ENCODE data around the gene MAPK12.

MAPK12 gene

DNA sequence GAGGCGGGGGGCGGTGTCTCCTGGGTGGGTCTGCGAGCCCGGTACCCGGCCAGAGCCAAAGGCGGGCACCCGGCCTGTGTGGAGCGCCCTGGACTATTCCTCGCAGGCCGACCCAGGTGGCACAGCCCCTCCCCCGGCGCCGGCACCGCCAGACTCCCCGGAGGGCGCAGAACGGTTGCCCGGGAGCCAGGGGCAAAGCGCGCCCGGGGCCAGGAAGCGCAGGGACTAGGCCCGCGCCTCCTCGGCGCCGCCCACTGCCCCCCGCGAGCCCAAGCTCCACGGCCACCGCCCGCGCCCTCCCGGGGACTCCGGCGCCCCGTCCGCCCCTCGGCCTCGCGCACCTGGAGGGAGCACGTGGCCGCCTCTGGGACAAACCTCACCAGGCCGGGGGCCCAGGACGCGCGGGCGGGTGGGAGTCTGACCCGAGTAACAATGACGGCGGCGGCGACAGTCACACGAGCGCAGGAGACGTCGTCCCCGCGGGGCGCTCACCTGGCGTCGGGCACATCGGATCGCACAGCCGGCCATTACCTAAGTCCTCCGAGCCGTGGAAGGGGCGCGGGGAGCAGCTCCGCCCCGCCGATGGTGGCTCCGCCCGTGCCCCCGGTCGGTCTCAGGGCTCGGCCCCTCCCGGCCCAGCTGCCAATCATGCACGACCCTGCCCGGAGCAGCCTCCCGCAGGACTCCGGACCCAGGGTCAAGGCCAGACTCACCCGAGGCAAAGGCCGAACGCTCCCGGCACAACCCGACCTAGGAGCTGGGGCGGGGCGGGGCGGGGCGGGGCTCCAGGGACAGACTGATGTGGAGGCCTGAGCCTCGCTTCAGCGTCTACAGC is 38.5 kb upstream of the MAPK12 start:
- no peak for DNase-seq (ENCODE audit: low read depth in 1 of 2, low spot score in 1 of 2)

DNA sequence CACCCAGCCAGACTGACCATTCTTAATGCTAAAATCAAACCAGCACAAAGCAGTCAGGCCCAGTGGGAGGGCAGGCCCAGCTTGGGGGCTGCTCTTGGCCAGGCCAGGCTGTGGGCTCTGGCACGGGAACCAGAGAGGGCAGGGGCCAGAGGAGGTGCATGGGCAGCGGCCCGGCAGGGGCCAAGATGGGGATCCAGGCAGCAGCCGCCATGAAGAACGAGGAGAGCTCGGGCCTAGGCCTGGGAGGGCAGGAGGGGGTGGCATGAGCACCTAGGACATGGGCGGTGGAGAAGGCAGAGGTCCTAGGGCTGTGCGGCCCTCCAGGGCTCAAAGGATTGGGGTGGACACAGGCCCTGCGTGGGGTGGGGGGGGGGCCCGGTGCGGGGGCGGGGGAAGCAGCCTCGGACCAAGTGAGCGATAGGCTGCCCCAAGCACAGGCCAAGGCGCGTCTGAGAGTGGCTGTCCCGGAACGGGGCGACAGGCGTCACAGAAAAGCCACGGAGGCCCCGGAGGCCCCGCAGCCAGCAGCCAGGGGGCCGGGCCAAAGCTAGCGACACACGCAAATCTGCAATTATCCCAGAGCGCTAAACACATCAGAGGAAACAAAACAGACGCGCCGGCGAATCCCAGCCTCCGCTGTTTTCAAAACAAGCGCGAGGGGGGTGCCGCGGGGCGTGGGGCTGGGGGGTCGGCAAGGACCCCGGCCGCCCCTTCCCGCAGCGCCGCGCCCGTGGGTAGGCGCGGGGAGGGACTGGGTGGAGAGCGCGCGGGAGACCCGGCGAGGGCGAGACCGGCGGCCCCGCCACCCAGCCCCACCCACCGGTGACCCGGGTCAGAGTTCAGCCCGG is 37.7 kb upstream of the MAPK12 start:
- no peak for DNase-seq (ENCODE audit: low read depth in 1 of 2, low spot score in 1 of 2)

DNA sequence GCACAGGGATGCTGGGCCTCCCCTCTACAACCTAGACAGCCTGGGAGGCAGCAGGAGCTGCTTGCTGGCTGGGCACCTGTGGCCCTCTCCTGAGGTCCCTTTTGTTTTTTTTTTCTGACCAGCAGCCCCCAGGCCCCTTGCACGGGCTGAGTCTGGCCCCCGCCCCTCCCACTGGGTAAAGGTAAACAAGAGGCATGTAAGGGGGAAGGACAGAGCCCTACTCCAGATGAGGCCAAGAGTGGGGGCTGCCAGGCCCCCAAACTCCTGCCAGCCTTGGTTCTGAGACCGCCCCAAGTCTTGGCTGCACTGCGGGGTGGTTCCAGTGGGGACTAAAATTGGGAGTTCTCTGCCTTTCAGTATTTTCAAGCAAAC is 36.8 kb upstream of the MAPK12 start:
- DNase-seq (ENCODE audit: low read depth in 1 of 2, low spot score in 1 of 2): no peak

DNA sequence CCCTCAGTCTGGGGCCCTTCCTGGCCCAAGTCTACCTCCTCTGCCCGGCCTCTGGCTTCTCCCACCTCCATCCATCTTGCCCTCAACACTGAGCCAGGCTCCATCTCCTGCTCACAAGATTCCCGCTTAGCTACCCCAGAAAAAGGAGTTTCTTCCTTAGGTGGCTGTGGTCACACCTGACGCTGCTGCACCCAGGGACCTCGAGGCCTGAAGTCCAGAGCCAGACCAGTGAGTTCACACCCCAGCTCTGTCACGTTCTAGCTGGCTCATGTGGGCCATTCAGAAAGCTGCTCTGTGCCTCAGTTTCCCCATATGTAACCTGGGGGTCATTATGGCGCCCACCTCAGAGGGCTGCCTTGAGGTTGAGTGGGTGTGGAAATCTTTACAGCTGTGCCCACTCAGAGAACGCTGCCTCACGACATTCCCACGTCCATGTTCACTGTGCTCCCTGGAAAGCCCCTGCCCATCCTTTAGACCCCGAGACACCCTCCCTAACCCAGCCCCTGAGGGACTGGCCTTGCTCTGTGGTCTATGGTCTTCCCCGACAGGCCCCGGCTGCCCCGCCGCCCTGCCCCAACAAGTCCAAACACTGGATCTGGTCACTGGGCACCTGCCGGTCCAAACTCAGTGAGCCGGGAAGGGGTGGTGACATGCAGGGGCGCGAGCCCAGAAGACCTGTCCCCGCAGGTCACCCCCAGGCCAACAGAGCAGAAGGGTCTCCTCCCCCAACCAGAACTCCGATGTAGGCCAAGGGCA is 36.2 kb upstream of the MAPK12 start:
- no peak for DNase-seq (ENCODE audit: low read depth in 1 of 2, low spot score in 1 of 2)

DNA sequence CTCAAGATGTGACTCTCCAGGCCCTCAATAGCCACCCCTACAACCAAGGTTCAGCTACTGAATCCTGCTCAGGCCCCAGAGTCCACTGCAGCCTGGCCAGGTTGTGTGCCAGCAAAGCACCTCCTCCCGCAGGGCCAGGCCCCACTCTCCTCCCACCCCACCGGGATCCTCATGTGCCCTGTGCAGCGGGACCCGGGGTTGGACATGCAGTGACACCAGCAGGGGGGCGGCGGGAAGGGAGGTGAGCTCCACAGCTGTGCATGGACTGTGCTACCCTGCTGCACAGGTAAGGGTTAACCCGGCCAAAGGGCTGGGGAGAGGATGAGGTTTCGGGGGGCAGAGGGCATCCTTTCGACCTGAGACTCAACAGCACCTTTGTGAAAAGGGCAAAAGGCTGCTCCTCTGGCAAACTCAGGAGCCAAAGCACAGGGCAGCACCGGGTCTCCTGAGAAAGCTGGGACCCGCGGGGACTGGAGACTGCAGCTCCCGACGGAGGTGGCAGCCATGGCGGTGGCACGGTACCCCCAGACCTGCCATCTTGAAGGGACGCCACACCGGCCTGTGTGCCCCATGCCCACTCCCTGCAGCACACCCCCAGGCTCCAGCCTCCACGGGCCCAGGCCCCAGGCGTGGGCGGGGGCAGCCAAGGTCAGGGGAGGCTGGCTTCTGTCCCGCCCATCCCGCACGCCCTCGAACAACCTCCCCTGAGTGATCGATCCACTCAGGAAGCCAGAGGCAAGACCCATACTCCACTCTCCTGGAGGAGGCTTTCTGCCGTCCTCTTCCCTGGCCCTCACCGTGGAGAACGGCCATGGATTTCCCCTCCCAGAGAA is 35.4 kb upstream of the MAPK12 start:
- DNase-seq (ENCODE audit: low read depth in 1 of 2, low spot score in 1 of 2): no peak

DNA sequence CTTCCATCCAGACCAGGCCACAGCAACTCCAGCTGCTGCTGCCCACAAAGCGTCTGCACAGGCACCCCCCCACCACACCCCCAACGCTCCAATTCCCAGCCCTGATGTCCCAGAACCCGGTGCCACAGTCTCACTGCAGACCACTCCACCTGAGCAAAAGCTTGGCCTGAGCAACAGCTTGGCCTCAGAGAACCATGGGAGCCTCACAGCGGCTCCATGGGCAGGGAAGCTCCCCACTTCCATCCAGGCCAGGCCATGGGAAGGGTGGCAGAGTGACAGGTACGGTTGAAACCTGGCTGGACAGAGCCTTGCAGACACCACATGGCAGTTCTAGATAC is 32.8 kb upstream of the MAPK12 start:
- no peak for DNase-seq (ENCODE audit: low read depth in 1 of 2, low spot score in 1 of 2)

DNA sequence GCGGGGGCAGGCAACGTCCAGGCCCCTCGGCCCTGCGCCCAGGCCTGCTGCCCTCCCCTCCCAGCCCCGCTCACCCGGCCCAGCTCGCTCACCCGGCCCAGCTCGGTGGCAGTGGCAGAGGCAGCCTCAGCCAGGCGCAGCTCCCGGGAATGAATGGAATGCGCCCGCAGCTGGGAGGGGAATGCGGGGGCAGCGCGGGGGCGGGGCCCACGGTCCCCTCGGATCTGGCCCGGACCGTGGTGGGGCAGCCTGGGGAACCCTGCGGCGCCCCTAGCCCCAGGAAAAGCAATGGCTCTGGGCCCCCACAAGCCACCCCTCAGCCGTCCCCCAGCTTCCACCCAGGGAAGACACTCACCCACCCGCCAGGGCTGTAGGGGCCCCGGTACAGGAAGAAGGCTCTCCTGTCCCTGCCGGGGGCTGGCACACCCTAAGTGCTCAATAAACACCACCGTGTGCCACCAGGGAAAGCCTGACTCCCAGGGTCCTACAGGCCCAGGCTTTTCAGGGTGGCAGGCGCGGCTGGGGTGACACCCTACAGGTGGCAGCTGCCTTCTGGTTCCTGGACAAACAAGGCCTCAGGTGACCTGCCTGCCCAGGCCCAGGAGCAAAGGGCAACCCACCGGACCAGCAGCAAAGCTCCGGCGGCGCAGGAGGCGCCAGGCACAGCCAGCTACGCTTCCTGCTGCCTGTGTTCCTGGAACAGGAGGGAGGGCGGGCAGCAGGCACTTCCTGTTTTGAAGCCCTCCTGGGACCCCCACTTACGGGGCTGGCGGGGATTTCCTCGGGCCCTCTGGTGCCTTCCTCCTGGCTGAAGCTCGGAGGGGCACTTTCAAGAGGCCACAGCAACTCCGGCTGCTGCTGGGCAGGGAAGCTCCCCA is 32.2 kb upstream of the MAPK12 start:
- no peak for DNase-seq (ENCODE audit: low read depth in 1 of 2, low spot score in 1 of 2)

DNA sequence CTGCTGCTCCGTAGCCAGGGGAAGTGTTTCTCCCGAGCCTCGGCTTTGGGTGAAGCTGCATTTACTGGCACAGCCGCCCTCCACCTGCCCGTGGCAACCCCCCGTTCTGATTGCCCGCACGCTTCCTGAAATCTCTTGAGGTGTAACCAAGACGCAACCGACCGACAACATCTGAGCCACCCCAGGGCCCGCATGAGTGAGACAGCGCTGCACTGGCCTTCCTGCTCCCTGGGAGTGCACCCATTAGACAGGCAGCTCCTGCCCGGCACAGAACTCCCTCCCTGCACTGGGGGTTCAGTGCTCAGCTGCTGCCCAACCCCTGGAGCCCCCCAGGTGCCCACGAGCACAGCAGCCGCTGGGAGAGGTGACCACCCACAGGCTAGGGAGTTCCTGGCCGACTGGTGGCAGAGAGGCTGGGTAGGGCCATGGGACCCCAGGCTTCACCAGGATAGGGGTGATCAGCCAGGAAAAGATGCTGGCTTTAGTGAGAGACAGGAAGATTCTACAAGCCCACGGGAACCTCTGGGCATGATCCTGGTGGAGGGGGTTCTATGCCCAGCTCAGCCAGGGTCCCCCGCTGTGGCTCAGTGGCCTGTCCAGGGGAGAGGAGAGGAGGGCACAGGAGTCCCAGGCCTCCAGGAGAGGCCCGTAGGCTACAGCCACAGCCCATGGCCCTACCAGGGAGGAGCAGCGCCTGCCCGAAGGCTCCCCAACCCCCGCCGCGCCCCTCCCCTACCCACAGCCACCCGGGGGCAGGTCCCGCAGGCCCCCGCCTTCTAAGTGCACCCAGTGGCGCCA is 31.4 kb upstream of the MAPK12 start:
- no peak for DNase-seq (ENCODE audit: low read depth in 1 of 2, low spot score in 1 of 2)

DNA sequence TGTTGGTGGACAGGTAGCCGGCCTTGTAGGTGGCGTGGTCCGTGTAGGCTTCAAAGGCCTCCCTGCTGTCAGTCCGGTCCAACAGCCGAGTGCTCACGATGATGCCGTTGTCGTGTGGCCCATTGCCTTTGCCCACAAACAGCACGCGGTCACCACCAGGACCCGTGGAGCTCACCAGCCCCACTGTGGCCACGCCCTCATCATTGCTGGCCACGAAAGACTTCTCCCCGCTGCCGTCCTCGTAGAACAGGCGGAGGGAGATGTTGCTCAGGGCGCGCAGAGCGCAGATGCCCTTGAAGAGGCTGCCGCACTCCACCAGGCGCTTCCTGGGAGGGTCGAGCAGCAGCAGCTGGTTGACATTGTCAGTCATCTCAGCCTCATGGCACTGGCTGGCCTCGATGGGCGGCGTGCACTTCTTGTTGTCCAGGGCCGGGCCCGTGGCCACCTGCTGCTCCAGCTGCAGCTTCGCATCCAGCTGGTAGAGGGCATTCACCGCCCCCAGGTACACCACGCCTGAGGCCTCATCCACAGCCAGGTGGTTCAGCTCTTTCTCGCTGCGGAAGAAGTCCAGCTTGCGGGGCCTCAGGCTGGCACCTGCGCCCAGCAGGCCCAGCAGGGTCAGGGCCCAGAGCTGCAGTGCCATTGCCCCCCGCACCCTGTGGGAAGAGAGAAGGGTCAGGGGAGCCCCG is 28.6 kb upstream of the MAPK12 start:
- no peak for DNase-seq (ENCODE audit: low read depth in 1 of 2, low spot score in 1 of 2)

DNA sequence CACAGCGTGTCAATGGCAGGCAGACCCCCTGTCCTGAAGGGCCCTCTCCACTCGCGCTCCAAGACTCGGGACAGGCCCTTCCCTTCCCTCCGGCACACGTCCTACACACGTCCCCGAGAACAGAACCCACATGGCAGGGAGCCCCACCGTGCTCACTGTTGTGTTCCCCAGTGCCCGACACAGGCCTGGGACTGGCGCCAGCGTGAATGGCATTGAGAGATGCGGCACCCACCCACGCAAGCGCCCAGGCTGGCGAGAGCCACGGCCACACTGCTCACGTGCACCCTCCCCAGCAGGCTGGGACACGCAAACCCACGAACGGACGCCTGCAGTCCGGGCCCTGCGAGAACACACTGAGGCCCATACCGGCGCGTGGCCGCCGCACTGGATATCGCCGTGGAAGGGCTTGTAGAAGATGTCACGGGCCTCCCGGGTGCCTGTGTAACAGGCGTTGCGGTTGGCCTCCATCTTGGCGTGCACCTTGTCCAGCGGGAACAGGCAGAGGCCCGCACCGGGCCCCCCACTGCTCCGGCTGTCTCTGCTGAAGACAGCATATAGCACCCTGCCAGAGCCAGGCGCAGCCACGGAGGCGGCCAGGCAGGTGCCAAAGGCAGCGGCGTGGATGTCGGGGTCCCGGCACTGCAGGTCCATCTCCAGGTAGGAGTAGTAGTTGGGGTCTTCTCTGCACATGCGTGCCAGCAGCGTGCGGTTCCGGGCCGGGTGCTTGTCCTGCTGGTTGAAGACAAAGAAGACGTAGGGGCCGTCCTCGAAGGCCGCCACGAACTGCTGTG is 27.9 kb upstream of the MAPK12 start:
- no peak for DNase-seq (ENCODE audit: low read depth in 1 of 2, low spot score in 1 of 2)

DNA sequence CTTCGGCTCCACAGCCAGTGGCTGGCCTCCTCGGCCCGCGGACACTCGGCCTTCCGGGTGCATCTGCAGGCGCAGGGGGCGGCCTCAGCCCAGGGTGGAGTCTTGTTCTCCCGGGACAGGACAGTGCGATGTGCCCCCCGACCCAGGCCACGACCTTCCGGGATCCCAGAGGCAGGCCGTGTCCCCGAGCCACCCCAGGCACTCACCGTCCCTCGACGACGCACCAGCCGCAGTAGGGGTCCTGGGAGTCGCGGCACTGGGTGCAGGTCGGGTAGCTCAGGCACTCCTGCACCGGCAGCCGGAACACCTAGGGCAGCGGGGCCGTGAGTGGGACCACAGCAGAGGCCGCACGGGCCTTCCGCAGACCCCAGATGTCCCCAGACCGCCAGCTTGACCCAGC is 26.2 kb upstream of the MAPK12 start:
- no peak for DNase-seq (ENCODE audit: low read depth in 1 of 2, low spot score in 1 of 2)

DNA sequence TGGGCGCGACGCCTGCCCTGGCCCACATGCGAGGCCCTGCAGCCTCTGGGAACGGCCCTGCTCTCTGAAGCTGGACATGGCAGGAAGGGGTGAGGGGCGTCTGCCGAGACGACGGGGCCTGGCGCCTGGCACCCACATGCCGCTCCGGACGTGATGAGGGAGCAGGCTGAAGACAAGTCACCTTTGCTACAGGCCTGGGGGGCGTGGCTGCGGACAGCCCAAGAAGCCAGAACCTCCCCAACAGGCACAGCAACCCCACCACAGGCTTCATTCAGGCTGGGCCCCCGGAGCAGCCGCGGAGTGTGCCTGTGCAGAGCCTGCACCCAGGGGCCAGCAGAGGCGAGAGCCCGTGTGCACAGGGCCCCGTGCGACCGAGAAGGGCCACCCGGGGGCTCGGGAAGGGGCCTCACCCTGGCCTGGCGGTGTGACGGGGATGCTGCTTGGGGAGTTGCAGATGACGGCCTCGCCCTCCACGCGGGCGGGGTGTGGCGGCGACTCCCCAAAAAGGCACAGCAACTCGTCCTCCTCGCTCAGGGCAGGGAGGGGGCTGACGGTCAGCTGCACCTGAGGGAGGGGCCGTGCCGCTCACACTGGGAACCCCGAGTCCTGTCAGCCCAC is 25.3 kb upstream of the MAPK12 start:
- no peak for DNase-seq (ENCODE audit: low read depth in 1 of 2, low spot score in 1 of 2)

DNA sequence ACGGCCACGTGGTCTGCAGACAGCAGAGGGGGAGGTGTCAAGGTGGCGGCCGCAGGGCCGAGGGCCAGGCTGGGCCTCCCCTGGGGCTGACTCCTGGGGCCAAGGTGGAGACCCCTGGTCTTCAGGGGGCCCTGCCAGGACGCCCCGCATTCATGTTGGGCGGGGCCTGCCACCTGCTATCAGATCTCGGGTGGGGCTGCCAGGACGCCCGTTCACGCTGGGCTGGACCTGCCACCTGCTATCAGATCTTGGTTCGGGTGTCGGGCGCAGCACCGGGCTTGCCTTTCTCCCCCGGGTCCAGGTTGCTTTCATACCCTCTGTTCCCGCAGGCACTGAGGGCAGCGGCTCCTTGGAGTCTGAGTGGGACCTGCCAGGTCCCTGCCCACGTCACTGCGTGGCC is 24.8 kb upstream of the MAPK12 start:
- no peak for DNase-seq (ENCODE audit: low read depth in 1 of 2, low spot score in 1 of 2)

DNA sequence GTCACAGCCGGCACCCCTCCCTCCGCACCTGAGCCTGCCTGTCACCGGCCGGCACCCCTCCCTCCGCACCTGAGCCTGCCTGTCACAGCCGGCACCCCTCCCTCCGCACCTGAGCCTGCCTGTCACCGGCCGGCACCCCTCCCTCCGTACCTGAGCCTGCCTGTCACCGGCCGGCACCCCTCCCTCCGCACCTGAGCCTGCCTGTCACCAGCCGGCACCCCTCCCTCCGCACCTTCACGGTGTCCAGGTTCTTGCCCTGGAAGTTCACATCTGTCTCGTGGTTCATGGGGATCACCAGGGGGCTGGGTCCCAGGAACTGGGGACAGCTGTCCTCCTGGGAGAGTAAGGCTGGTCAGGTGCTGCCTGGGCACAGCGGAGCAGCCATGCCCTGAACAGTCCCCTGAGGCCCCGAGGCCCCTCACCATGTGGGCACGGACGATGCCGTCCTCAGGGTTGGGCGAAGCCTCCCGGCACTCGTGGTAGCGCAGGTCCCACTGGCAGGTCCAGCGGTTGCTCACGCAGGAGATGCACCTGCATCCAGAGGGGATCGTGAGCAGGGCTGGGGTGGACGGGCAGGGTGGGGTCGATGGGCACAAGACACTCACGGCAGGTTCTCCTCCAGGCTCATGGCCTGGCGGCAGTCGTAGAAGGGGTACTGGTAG is 24.2 kb upstream of the MAPK12 start:
- no peak for DNase-seq (ENCODE audit: low read depth in 1 of 2, low spot score in 1 of 2)

DNA sequence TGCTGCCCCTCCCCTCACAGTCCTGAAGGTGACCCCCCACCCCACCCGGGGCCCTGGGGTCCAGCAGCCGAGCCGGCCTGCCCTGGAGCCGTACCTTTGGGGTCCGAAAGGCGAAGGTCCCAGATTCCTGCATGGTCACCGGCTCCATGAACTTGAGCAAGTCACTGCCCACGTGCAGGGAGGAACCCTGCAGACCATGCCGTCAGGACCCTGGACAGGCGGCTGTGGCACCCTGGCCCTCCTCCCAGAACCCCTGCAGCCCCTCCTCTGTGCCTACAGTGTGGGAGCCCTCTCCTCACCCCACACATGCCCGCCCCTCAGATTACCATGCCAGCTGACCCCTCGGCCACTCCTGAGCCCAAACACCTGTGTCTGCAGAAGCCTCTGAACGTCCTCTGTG is 23.0 kb upstream of the MAPK12 start:
- DNase-seq (ENCODE audit: low read depth in 1 of 2, low spot score in 1 of 2): no peak

DNA sequence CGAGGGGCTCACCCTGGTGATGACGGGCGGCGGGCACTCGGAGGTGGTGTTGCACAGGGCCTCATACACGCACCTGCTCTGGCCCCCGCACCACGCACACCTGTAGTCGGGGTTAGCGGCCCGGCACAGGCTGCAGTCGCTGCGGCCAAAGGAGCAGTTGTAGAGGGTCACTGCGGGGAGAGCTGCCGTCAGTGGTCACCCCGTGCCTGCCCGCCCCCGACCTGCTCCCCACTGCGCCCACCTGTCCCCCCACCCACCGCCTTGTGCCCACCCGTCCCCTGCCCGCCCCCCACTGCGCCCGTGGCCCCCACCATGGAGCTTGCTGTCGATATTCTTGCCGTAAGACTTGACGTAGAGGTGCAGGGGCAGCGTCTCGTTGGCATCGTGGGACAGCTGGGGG is 22.3 kb upstream of the MAPK12 start:
- no peak for DNase-seq (ENCODE audit: low read depth in 1 of 2, low spot score in 1 of 2)

All from stimulated activated CD4-positive, alpha-beta T cell treated with anti-CD3 and anti-CD28 coated beads, Interleukin-15, amount 100 ng/mL, for 1 hour (primary cell).